Progenitor cell of endocrine pancreas (in vitro differentiated cells): Measurements from ENCODE around the gene PRICKLE3. TPM values are rescaled to one million over a fixed set of nuclear protein-coding genes. Genes with fewer than 3 reads are reported as not detected.
A peak's percentile ranks its signal among the peaks of the same experiment; 100 is the strongest.

ENCODE experiments used
- DNase-seq: peaks from one replicate; pipeline ENCODE4 v3.0.0; 2021; ENCODE audit warnings: low spot score; ENCODE audit not compliant: unreplicated experiment
- H3K27ac Mint-ChIP-seq: 2 replicates; pipeline ENCODE4 v1.8.0; 2021; ENCODE audit warnings: mild to moderate bottlenecking, moderate library complexity, mixed read lengths
- H3K27me3 Mint-ChIP-seq: 2 replicates; pipeline ENCODE4 v1.8.0; 2021; ENCODE audit warnings: mixed read lengths
- H3K36me3 Mint-ChIP-seq: 2 replicates; pipeline ENCODE4 v1.8.0; 2022; ENCODE audit warnings: mixed read lengths; ENCODE audit not compliant: insufficient read depth
- H3K4me1 Mint-ChIP-seq: 2 replicates; pipeline ENCODE4 v1.8.0; 2021; ENCODE audit warnings: low read depth, mixed read lengths
- H3K4me3 Mint-ChIP-seq: 2 replicates; pipeline ENCODE4 v1.8.0; 2021; ENCODE audit warnings: low read depth, mild to moderate bottlenecking, moderate library complexity, mixed read lengths
- H3K9me3 Mint-ChIP-seq: 2 replicates; pipeline ENCODE4 v1.8.0; 2021; ENCODE audit warnings: low read depth, mixed read lengths
- total RNA-seq: library from RNA; stranded (reverse); gene quantifications from 2 replicates; pipeline ENCODE4 v1.2.1, GENCODE V29; 2021
- TF ChIP-seq, protein P1 (sequence below): fragments of 200-600 bp; sonication (generic); IDR thresholded peaks from one replicate; pipeline ENCODE4 v1.5.0; 2021; ENCODE audit warnings: antibody characterized with exemption, mild to moderate bottlenecking; ENCODE audit not compliant: unreplicated experiment

Gene PRICKLE3
- total RNA-seq, 1 donor from 2014 or later: 6.2 TPM

DNA sequence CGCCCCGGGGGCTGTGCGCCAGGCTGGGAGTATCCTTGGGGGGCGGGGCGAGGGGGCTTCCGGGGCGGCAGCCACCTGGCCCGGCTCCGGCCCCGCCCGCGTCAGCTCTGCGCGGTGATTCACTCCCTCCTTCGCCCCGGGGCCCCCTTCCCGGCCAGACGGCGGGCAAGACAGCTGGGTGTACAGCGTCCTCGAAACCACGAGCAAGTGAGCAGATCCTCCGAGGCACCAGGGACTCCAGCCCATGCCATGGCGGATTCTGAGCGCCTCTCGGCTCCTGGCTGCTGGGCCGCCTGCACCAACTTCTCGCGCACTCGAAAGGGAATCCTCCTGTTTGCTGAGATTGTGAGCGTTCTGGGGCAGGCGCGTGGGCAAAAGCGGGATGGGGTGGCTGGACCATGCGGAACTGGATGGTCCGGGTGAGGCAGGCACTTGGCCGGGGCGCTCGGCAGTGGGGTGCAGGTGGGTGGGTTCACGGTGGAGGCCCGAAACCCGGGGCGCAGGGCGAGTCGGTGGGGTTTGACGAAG lies 14.4 kb downstream of the PRICKLE3 start, which contains the start of gene PLP2:
PLP2 (plus strand) TSS at position 147 of the 528 bp plus-strand sequence; CDS start at position 250, 103 bp downstream.
- no peak for DNase-seq
- Mint-ChIP-seq H3K27me3 (peaks cover 30% of the 10 kb centered on the region), H3K9me3 (peaks cover 4% of the 10 kb centered on the region), H3K27ac (no peak within 1 kb of the TSS), H3K4me1 (peaks cover 5% of the 10 kb centered on the region), H3K36me3 (peaks cover 18% of the 10 kb centered on the region), H3K4me3 (peak within 1 kb of the TSS; percentile 65)
- TF ChIP-seq, protein P1, sequence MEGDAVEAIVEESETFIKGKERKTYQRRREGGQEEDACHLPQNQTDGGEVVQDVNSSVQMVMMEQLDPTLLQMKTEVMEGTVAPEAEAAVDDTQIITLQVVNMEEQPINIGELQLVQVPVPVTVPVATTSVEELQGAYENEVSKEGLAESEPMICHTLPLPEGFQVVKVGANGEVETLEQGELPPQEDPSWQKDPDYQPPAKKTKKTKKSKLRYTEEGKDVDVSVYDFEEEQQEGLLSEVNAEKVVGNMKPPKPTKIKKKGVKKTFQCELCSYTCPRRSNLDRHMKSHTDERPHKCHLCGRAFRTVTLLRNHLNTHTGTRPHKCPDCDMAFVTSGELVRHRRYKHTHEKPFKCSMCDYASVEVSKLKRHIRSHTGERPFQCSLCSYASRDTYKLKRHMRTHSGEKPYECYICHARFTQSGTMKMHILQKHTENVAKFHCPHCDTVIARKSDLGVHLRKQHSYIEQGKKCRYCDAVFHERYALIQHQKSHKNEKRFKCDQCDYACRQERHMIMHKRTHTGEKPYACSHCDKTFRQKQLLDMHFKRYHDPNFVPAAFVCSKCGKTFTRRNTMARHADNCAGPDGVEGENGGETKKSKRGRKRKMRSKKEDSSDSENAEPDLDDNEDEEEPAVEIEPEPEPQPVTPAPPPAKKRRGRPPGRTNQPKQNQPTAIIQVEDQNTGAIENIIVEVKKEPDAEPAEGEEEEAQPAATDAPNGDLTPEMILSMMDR: no peak

DNA sequence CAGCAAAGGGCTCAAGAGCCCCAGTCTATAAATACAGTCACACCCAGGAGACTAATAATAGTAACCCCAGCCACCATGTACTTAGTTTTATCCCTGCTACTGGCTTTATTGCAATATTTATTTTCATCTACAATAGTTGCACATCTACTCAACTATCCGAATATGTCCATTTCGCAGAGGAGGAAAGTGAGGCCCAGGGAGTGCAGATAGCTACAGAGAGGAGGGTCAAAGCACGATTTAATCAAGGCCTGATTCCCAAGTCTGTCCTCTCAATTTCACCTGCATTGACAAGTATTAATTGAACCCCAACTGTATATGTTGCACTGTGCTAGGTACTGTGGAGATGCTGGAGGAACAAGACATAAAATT lies 18.4 kb downstream of the PRICKLE3 start:
- Mint-ChIP-seq H3K36me3 (peaks cover 4% of the 10 kb centered on the region), H3K4me3 (no peak overlapping the region), H3K9me3 (peaks cover 9% of the 10 kb centered on the region), H3K4me1 (peaks cover 13% of the 10 kb centered on the region), H3K27ac (no peak overlapping the region), H3K27me3 (peaks cover 22% of the 10 kb centered on the region)
- DNase-seq: no peak
- TF ChIP-seq, protein P1: no peak

DNA sequence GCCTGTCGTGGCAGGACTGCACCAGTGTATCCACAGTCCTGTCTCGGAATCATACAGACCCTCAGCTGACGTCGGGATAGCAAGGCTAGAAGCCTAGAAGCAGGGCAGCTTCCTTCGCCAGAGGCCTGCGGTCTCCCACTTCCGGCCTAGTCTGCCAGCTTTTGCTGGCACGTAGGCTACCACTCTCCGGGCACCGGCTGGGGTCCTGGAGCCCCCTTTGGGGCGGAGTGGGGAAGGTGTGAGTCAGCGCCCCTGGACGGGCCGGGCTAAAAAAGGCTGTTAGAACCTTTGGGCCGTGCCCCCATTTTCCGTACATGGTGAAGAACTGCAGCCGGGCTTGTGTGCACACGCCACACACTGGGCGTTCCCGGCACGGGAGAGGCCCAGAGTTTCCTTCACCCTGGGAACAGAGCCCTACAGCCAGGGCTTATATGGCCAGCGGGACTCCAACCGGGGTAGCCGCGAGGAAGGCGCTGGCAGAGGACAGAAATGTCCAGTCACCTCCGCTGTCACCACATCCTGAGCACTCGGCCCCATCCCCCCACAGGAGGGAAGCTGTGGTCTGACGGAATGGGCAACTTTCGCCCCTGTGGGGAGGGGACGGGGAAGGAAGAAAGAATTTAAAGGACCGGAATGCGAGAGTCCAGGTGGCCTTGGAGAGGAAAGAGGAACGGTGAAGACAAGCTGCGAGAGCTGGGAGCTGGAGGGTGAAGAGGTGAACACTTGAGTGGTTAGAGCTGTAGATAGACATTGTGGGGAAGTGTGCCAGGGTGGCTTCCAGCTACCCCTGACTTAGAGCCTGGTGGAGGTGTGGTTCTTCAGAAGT lies 19.0 kb downstream of the PRICKLE3 start:
- Mint-ChIP-seq H3K36me3 (peaks cover 4% of the 10 kb centered on the region), H3K4me3 (peak overlapping the region; percentile 52), H3K4me1 (peaks cover 13% of the 10 kb centered on the region), H3K27ac (peak overlapping the region; percentile 76), H3K27me3 (peaks cover 20% of the 10 kb centered on the region), H3K9me3 (peaks cover 9% of the 10 kb centered on the region)
- TF ChIP-seq, protein P1: no peak
- DNase-seq: no peak

DNA sequence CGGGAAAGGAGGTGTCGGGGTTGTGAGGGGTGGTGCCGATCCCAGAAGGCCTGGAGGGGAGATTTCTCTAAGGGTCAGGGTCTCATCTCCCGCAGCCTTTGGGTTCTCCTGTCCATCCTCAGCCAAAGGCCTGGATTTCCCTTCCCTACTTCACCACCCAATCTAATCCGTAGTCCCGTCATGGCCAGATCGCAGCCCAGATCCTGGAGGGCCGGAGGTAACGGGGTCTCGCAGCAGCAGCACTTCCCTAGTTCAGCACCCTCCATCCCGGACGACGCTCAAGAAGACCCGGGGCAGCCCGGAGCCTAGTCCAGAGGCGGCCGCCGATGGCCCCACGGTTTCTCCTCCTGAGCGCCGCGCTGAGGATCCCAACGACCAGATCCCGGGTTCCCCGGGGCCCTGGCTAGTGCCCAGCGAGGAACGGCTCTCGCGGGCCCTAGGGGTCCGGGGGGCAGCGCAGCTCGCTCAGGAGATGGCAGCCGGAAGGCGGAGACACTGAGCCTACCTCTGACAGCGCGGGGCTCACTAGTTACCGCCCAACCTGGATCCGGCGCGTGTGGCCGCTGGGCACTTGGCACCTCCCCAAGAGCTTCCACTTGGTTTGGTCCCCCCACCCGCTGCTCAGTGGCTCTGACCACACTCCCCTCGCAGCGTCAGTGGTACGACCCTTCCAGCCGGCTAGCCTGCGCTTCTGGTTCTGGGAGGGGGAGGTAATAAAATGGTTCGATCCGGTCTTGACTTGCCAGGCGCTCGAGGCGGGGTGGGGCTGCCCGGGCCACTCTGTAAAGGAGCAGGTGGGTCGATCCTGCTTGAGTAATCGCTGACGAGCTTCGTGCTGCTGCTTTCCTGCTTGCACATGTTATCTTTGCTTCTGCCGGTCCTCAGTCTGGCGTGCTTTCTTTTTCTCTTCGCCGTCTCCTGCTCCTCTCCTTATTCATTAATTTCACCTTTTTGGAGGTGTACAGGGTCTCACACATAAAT lies 20.0 kb downstream of the PRICKLE3 start:
- TF ChIP-seq, protein P1: peak; percentile 27
- Mint-ChIP-seq H3K4me1 (peaks cover 13% of the 10 kb centered on the region), H3K9me3 (peaks cover 13% of the 10 kb centered on the region), H3K36me3 (peaks cover 4% of the 10 kb centered on the region), H3K27ac (no peak overlapping the region), H3K4me3 (peak overlapping the region; percentile 52), H3K27me3 (peaks cover 13% of the 10 kb centered on the region)
- DNase-seq: peak; percentile 72
